H1 (cell line): Measurements from ENCODE around the gene FAM227B. TPM values are rescaled to one million over a fixed set of nuclear protein-coding genes. Genes with fewer than 3 reads are reported as not detected.

ENCODE experiments used
- CTCF ChIA-PET: fragments of 300-600 bp; sonication (Branson Sonifier 250); formaldehyde crosslinking; loops from one replicate; lab custom pipeline; 2021; ENCODE audit not compliant: partially characterized antibody; lab: Charles Lee
- POLR2A ChIA-PET: fragments of 300-600 bp; sonication (Branson Sonifier 250); formaldehyde crosslinking; loops from one replicate; lab custom pipeline; 2021; ENCODE audit warnings: inconsistent platforms; ENCODE audit not compliant: partially characterized antibody; lab: Charles Lee
- DNase-seq, 2 experiments: peaks; one replicate each; pipeline versions ENCODE4 v3.0.0 to v3.0.0-alpha.2; 2010 to 2022; ENCODE audit warnings: low spot score in 2 of 2, low read depth in 1 of 2, mixed read lengths in 1 of 2
- FAIRE-seq: peaks from 2 replicates; lab custom pipeline; 2011; peaks lifted over from hg19 to GRCh38; lab: Jason Lieb, UNC
- H2AFZ ChIP-seq: 2 replicates; pipeline ENCODE4 v1.8.1; 2012; ENCODE audit warnings: low read length, inconsistent platforms
- H2AK5ac ChIP-seq: 2 replicates; pipeline ENCODE4 v1.6.1; 2013; ENCODE audit warnings: low read depth, low read length
- H2BK120ac ChIP-seq: replicated peaks from 2 replicates; pipeline ENCODE3; 2013; ENCODE audit warnings: low read depth, low read length, inconsistent platforms
- H2BK12ac ChIP-seq: 2 replicates; pipeline ENCODE4 v1.6.1; 2013; ENCODE audit warnings: low read depth, low read length
- H2BK15ac ChIP-seq: 2 replicates; pipeline ENCODE4 v1.6.1; 2013; ENCODE audit warnings: low read length
- H2BK20ac ChIP-seq: 2 replicates; pipeline ENCODE4 v1.6.1; 2013; ENCODE audit warnings: low read length
- H2BK5ac ChIP-seq: 2 replicates; pipeline ENCODE4 v1.6.1; 2013; ENCODE audit warnings: low read depth, low read length
- H3K14ac ChIP-seq: 2 replicates; pipeline ENCODE4 v1.6.1; 2013; ENCODE audit warnings: inconsistent platforms; ENCODE audit not compliant: insufficient read length
- H3K18ac ChIP-seq: 2 replicates; pipeline ENCODE4 v1.6.1; 2013; ENCODE audit warnings: low read length; ENCODE audit errors: extremely low read depth
- H3K23ac ChIP-seq: 2 replicates; pipeline ENCODE4 v1.6.1; 2013; ENCODE audit warnings: inconsistent platforms; ENCODE audit not compliant: insufficient read length
- H3K23me2 ChIP-seq: 2 replicates; pipeline ENCODE4 v1.6.1; 2013; ENCODE audit warnings: low read depth, low read length
- H3K27ac ChIP-seq: 2 replicates; pipeline ENCODE4 v1.6.1; 2011; ENCODE audit warnings: low read depth, low read length, inconsistent platforms
- H3K27me3 ChIP-seq, 4 experiments: replicated peaks in 1 of 4; 1 replicate in 1 of 4; 2 replicates in 3 of 4; pipeline versions ENCODE4 v1.6.1 to v1.8.1; 2011 to 2013; ENCODE audit warnings: low read length in 3 of 4, mild to moderate bottlenecking in 3 of 4, inconsistent platforms in 2 of 4, mixed read lengths in 2 of 4, moderate library complexity in 1 of 4; ENCODE audit not compliant: control insufficient read depth in 3 of 4, insufficient read depth in 3 of 4; ENCODE audit errors: extremely low read depth in 1 of 4
- H3K36me3 ChIP-seq, 4 experiments: 2 replicates each; pipeline versions ENCODE4 v1.6.1 to v1.8.1; 2011 to 2013; ENCODE audit warnings: mild to moderate bottlenecking in 4 of 4, low read length in 3 of 4, moderate library complexity in 2 of 4, control low read depth in 1 of 4, inconsistent platforms in 1 of 4; ENCODE audit not compliant: insufficient read depth in 4 of 4, control insufficient read depth in 2 of 4
- H3K4ac ChIP-seq: replicated peaks from 2 replicates; pipeline ENCODE3; 2013; ENCODE audit warnings: low read length, low read depth, mixed read lengths, inconsistent platforms; ENCODE audit not compliant: insufficient read length
- H3K4me1 ChIP-seq, 4 experiments: replicated peaks in 1 of 4; 1 replicate in 1 of 4; 2 replicates in 3 of 4; pipeline versions ENCODE4 v1.6.1 to v1.8.1; 2011 to 2013; ENCODE audit warnings: low read length in 3 of 4, inconsistent platforms in 2 of 4, mixed read lengths in 1 of 4; ENCODE audit not compliant: insufficient read depth in 4 of 4, control insufficient read depth in 3 of 4
- H3K4me2 ChIP-seq, 2 experiments: 2 replicates each; pipeline versions ENCODE4 v1.6.1 to v1.8.1; 2011 to 2013; ENCODE audit warnings: low read depth in 2 of 2, low read length in 2 of 2, control low read depth in 1 of 2, inconsistent platforms in 1 of 2, mild to moderate bottlenecking in 1 of 2; ENCODE audit not compliant: insufficient read depth in 1 of 2
- H3K4me3 ChIP-seq, 4 experiments: fragments of 200-600, 300-600 bp in 1 of 4; sonication (generic), shearing (Covaris generic), sonication (Bioruptor Twin) in 1 of 4; 2 replicates each; pipeline versions ENCODE4 v1.5.1 to v1.8.1; 2011 to 2016; ENCODE audit warnings: low read length in 4 of 4, low read depth in 3 of 4, control low read depth in 2 of 4, inconsistent platforms in 2 of 4, mild to moderate bottlenecking in 2 of 4, mixed read lengths in 1 of 4, moderate library complexity in 1 of 4; ENCODE audit not compliant: insufficient read depth in 2 of 4; ENCODE audit errors: extremely low read depth in 1 of 4
- H3K56ac ChIP-seq: replicated peaks from 2 replicates; pipeline ENCODE3; 2013; ENCODE audit warnings: low read depth, mild to moderate bottlenecking, mixed read lengths, low read length, inconsistent platforms; ENCODE audit not compliant: insufficient read length
- H3K79me1 ChIP-seq: 2 replicates; pipeline ENCODE4 v1.6.1; 2013; ENCODE audit warnings: low read depth, low read length, control low read depth
- H3K79me2 ChIP-seq, 2 experiments: 2 replicates each; pipeline versions ENCODE4 v1.6.1 to v1.8.1; 2012 to 2013; ENCODE audit warnings: low read length in 2 of 2, mild to moderate bottlenecking in 2 of 2, inconsistent platforms in 1 of 2; ENCODE audit not compliant: insufficient read depth in 2 of 2, control insufficient read depth in 1 of 2
- H3K9ac ChIP-seq, 4 experiments: replicated peaks in 1 of 4; 1 replicate in 1 of 4; 2 replicates in 3 of 4; pipeline versions ENCODE4 v1.6.1 to v1.8.1; 2011 to 2013; ENCODE audit warnings: low read depth in 3 of 4, low read length in 3 of 4, control low read depth in 2 of 4, mild to moderate bottlenecking in 2 of 4, moderate library complexity in 2 of 4, inconsistent platforms in 1 of 4; ENCODE audit errors: extremely low read depth in 1 of 4
- H3K9me3 ChIP-seq, 2 experiments: 2 replicates each; pipeline versions ENCODE4 v1.6.1 to v1.8.1; 2012 to 2013; ENCODE audit warnings: mild to moderate bottlenecking in 2 of 2, moderate library complexity in 2 of 2, control low read depth in 1 of 2, inconsistent platforms in 1 of 2, low read depth in 1 of 2, low read length in 1 of 2, mixed read lengths in 1 of 2; ENCODE audit not compliant: insufficient read depth in 2 of 2
- H4K20me1 ChIP-seq, 2 experiments: replicated peaks in 1 of 2; 2 replicates each; pipeline versions ENCODE3 to v1.8.1; 2011 to 2013; ENCODE audit warnings: inconsistent platforms in 2 of 2, low read length in 2 of 2, mild to moderate bottlenecking in 1 of 2; ENCODE audit not compliant: insufficient read depth in 2 of 2, control insufficient read depth in 1 of 2
- H4K5ac ChIP-seq: 2 replicates; pipeline ENCODE4 v1.6.1; 2013; ENCODE audit warnings: low read length, low read depth, mixed read lengths, inconsistent platforms; ENCODE audit not compliant: insufficient read length
- H4K8ac ChIP-seq: 2 replicates; pipeline ENCODE4 v1.8.0; 2013; ENCODE audit warnings: mild to moderate bottlenecking, moderate library complexity, low read length, inconsistent platforms; ENCODE audit not compliant: insufficient read depth; ENCODE audit errors: extremely low read depth
- H4K91ac ChIP-seq: replicated peaks from 2 replicates; pipeline ENCODE3; 2013; ENCODE audit warnings: low read length, mixed read lengths, inconsistent platforms; ENCODE audit not compliant: insufficient read length
- BCL11A ChIP-seq, 2 experiments: IDR thresholded peaks; one replicate each; pipeline ENCODE4 v1.6.1; 2011; ENCODE audit warnings: low read depth in 2 of 2, low read length in 2 of 2, mild to moderate bottlenecking in 2 of 2
- CTBP2 ChIP-seq: IDR thresholded peaks from 2 replicates; pipeline ENCODE4 v1.7.0; 2011; ENCODE audit warnings: borderline replicate concordance, mild to moderate bottlenecking, moderate library complexity, mixed read lengths, low read length; ENCODE audit not compliant: insufficient read depth, insufficient read length
- GABPA ChIP-seq: IDR thresholded peaks from 2 replicates; pipeline ENCODE4 v1.6.1; 2011; ENCODE audit warnings: mild to moderate bottlenecking, low read length, moderate library complexity, borderline replicate concordance; ENCODE audit not compliant: insufficient read depth
- JUND ChIP-seq: IDR thresholded peaks from 2 replicates; pipeline ENCODE4 v1.6.1; 2011; ENCODE audit warnings: mild to moderate bottlenecking, improper control_type of control experiment, low read length
- NANOG ChIP-seq: IDR thresholded peaks from 2 replicates; pipeline ENCODE4 v1.6.1; 2011; ENCODE audit warnings: low read length, low read depth, mild to moderate bottlenecking, inconsistent platforms; ENCODE audit not compliant: insufficient read depth, poor library complexity, severe bottlenecking
- SAP30 ChIP-seq: fragments of 300-600 bp; sonication (generic); IDR thresholded peaks from 2 replicates; pipeline ENCODE4 v1.7.1; 2012; ENCODE audit warnings: low read length, moderate library complexity, mild to moderate bottlenecking, inconsistent platforms; ENCODE audit not compliant: insufficient read depth, insufficient replicate concordance
- SIN3A ChIP-seq, 2 experiments: IDR thresholded peaks in 1 of 2; conservative IDR thresholded peaks in 1 of 2; 2 replicates each; pipeline ENCODE4 v1.6.1; 2011 to 2012; ENCODE audit warnings: low read length in 2 of 2, improper control_type of control experiment in 1 of 2, low read depth in 1 of 2, mild to moderate bottlenecking in 1 of 2
- SP2 ChIP-seq: IDR thresholded peaks from 2 replicates; pipeline ENCODE4 v1.6.1; 2012; ENCODE audit warnings: mild to moderate bottlenecking, low read length, inconsistent platforms
- ZNF274 ChIP-seq: IDR thresholded peaks from 2 replicates; pipeline ENCODE4 v1.7.0; 2012; ENCODE audit warnings: low read length, borderline replicate concordance; ENCODE audit errors: extremely low read depth
- WGBS, 2 experiments: shearing (Covaris generic) in 1 of 2; methylation state at CpG; one replicate each; pipeline versions ENCODE4 v1.1.6 to v1.1.7; 2013 to 2015; ENCODE audit warnings: low lambda C conversion rate in 2 of 2, mixed read lengths in 2 of 2, inconsistent platforms in 1 of 2, low coverage in 1 of 2, missing lambda C conversion rate in 1 of 2; ENCODE audit not compliant: insufficient replicate concordance in 2 of 2, insufficient coverage in 1 of 2, insufficient read length in 1 of 2; ENCODE audit errors: extremely low coverage in 1 of 2, missing lambda C conversion rate in 1 of 2; 5-methylcytosine and 5-hydroxymethylcytosine counted together
- polyA plus RNA-seq, 7 experiments: library from polyadenylated mRNA; depleted of rRNA in 3 of 7; stranded (reverse) in 5 of 7; unstranded in 2 of 7; fragments of >200 nt in 5 of 7; fragments of 200-250 nt in 2 of 7; gene quantifications; 1 replicate in 5 of 7; 2 replicates in 1 of 7; 4 replicates in 1 of 7; pipeline versions ENCODE4 v1.2.1 to v1.2.3, GENCODE V29; 2011 to 2013; ENCODE audit warnings: missing spikeins in 2 of 7, mixed read lengths in 2 of 7
- total RNA-seq: library from RNA; stranded (reverse); fragmentation: NEBNext Ultra II Directional; extraction: Animal tissue kit (Norgen Biotek cat#: 25700); gene quantifications from 2 replicates; pipeline ENCODE4 v1.2.1, GENCODE V29; 2021

Gene FAM227B
- total and polyA plus RNA-seq, 2 of the 8 experiments (the other 6 are each of a cell fraction or from before 2014, with no cell fraction given): 4.0 to 6.5 TPM

DNA sequence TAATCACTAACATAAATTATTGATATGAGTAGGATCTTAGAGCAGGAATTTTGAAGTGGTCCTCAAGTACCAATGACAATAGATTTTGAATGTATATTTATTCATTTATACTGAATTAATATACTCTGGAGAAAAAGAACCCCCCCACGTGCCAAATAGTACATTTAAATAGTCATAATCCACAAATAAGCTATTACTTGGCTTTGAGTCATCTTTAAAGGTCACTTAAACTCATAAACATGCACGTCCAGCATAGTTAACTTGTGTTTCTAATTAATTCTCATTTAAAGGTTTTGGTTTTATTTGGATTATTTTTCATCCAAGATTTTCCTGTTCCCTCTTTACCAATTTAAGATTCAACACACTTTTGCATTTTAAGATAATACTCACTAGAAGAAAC lies 162.5 kb downstream of the FAM227B start:
- Histone ChIP-seq H3K79me2 (no peaks in the 10 kb centered on the region), H3K4ac (no peak overlapping the region), H3K27ac (no peak overlapping the region), H3K36me3 (no peaks in the 10 kb centered on the region), H2BK12ac (no peak overlapping the region), H4K8ac (no peak overlapping the region), H3K23ac (no peak overlapping the region), H4K91ac (no peak overlapping the region), H3K56ac (no peak overlapping the region), H3K18ac (no peak overlapping the region), H3K9me3 (no peaks in the 10 kb centered on the region), H4K20me1 (no peaks in the 10 kb centered on the region), H2BK5ac (no peak overlapping the region), H3K23me2 (no peaks in the 10 kb centered on the region), H3K4me3 (no peak overlapping the region), H3K4me2 (no peak overlapping the region), H2AFZ (no peak overlapping the region), H2BK15ac (no peak overlapping the region), H2BK120ac (no peak overlapping the region), H3K4me1 (no peaks in the 10 kb centered on the region), H3K27me3 (no peaks in the 10 kb centered on the region), H4K5ac (no peak overlapping the region), H2BK20ac (no peak overlapping the region), H3K9ac (no peak overlapping the region), H3K14ac (no peak overlapping the region), H2AK5ac (no peak overlapping the region), H3K79me1 (no peaks in the 10 kb centered on the region)
- FAIRE-seq (no peak), DNase-seq (no peak)
- POLR2A ChIA-PET: no interaction called here
- 73% methylated on average over 2 of the region's 2 CpGs; no CpG with 5 or more reads in 1 of the 2 experiments for WGBS, 2 experiments
- no peak for TF ChIP-seq GABPA
- no peak for TF ChIP-seq NANOG
- TF ChIP-seq CTBP2: no peak
- no peak for TF ChIP-seq SAP30
- no peak for TF ChIP-seq JUND
- no peak for TF ChIP-seq ZNF274
- no peak for TF ChIP-seq SP2
- no peak for TF ChIP-seq SIN3A (conservative IDR thresholded peaks at IDR 0.05 in 1 of 2, IDR thresholded peaks at IDR 0.05 in 1 of 2; ENCODE audit: low read depth in 1 of 2, low read length in 2 of 2)
- no peak for TF ChIP-seq BCL11A (IDR thresholded peaks at IDR 0.05; ENCODE audit: low read depth in 2 of 2, low read length in 2 of 2)
- CTCF ChIA-PET: no interaction called here
